Measurements from ENCODE around the gene IL17B.
"Not testable (repeated sequence)": the region's sequence is repeated elsewhere in the genome, so short reads cannot be mapped to it uniquely, and the experiment has no call there.

The IL17B gene

GRCh38 chr5:149403923-149404745 is 25.0 kb upstream of the IL17B start:
- no peak overlapping the region for H3K4me3 ChIP-seq (ENCODE audit: low read length)
- no peaks in the 10 kb centered on the region for H3K36me3 ChIP-seq (ENCODE audit: control insufficient read depth, insufficient read depth, low read length)
- H3K4me1 ChIP-seq (ENCODE audit: control insufficient read depth, insufficient read depth, low read length) = peaks cover 13% of the 10 kb centered on the region
- no peaks in the 10 kb centered on the region for H3K27me3 ChIP-seq (ENCODE audit: control insufficient read depth, insufficient read depth, low read length)
- H3K9ac ChIP-seq (ENCODE audit: low read length) = peak overlapping the region; percentile 43
- H3K9me3 ChIP-seq (ENCODE audit: control insufficient read depth, low read length) = no peaks in the 10 kb centered on the region

GRCh38 chr5:149402291-149402690 is 23.2 kb upstream of the IL17B start:
- Histone ChIP-seq H3K9me3 (ENCODE audit: control insufficient read depth, low read length) (no peaks in the 10 kb centered on the region), H3K36me3 (ENCODE audit: control insufficient read depth, insufficient read depth, low read length) (no peaks in the 10 kb centered on the region), H3K4me1 (ENCODE audit: control insufficient read depth, insufficient read depth, low read length) (peaks cover 13% of the 10 kb centered on the region), H3K27me3 (ENCODE audit: control insufficient read depth, insufficient read depth, low read length) (no peaks in the 10 kb centered on the region), H3K9ac (ENCODE audit: low read length) (no peak overlapping the region), H3K4me3 (ENCODE audit: low read length) (no peak overlapping the region)

GRCh38 chr5:149401051-149401450 is 22.0 kb upstream of the IL17B start:
- H3K27me3 ChIP-seq (ENCODE audit: control insufficient read depth, insufficient read depth, low read length) = no peaks in the 10 kb centered on the region

GRCh38 chr5:149400304-149400703 is 21.2 kb upstream of the IL17B start:
- Histone ChIP-seq H3K4me3 (ENCODE audit: low read length) (no peak overlapping the region), H3K9ac (ENCODE audit: low read length) (no peak overlapping the region), H3K9me3 (ENCODE audit: control insufficient read depth, low read length) (no peaks in the 10 kb centered on the region), H3K36me3 (ENCODE audit: control insufficient read depth, insufficient read depth, low read length) (no peaks in the 10 kb centered on the region), H3K4me1 (ENCODE audit: control insufficient read depth, insufficient read depth, low read length) (peaks cover 9% of the 10 kb centered on the region), H3K27me3 (ENCODE audit: control insufficient read depth, insufficient read depth, low read length) (no peaks in the 10 kb centered on the region)

More at GRCh38 chr5:149401051-149401450, 22.0 kb upstream of the IL17B start:
- no peak overlapping the region for H3K9ac ChIP-seq (ENCODE audit: low read length)
- H3K36me3 ChIP-seq (ENCODE audit: control insufficient read depth, insufficient read depth, low read length) = no peaks in the 10 kb centered on the region
- no peaks in the 10 kb centered on the region for H3K9me3 ChIP-seq (ENCODE audit: control insufficient read depth, low read length)
- H3K4me1 ChIP-seq (ENCODE audit: control insufficient read depth, insufficient read depth, low read length) = peaks cover 13% of the 10 kb centered on the region
- no peak overlapping the region for H3K4me3 ChIP-seq (ENCODE audit: low read length)

- peaks cover 3% of the 10 kb centered on the region for H3K4me1 ChIP-seq (ENCODE audit: control insufficient read depth, insufficient read depth, low read length)
- H3K36me3 ChIP-seq (ENCODE audit: control insufficient read depth, insufficient read depth, low read length) = no peaks in the 10 kb centered on the region
- H3K9me3 ChIP-seq (ENCODE audit: control insufficient read depth, low read length) = no peaks in the 10 kb centered on the region
- no peak overlapping the region for H3K9ac ChIP-seq (ENCODE audit: low read length)
- no peak overlapping the region for H3K4me3 ChIP-seq (ENCODE audit: low read length)
- H3K27me3 ChIP-seq (ENCODE audit: control insufficient read depth, insufficient read depth, low read length) = no peaks in the 10 kb centered on the region
Observed at GRCh38 chr5:149399775-149400174, 20.7 kb upstream of the IL17B start.

GRCh38 chr5:149398747-149399266 is 19.7 kb upstream of the IL17B start:
- not testable (repeated sequence) for H3K9me3 ChIP-seq (ENCODE audit: control insufficient read depth, low read length); H3K27me3 ChIP-seq (ENCODE audit: control insufficient read depth, insufficient read depth, low read length); H3K4me1 ChIP-seq (ENCODE audit: control insufficient read depth, insufficient read depth, low read length); H3K4me3 ChIP-seq (ENCODE audit: low read length); H3K9ac ChIP-seq (ENCODE audit: low read length); H3K36me3 ChIP-seq (ENCODE audit: control insufficient read depth, insufficient read depth, low read length)

GRCh38 chr5:149397530-149397929 is 18.4 kb upstream of the IL17B start:
- Histone ChIP-seq H3K9ac (ENCODE audit: low read length) (no peak overlapping the region), H3K36me3 (ENCODE audit: control insufficient read depth, insufficient read depth, low read length) (no peaks in the 10 kb centered on the region), H3K9me3 (ENCODE audit: control insufficient read depth, low read length) (no peaks in the 10 kb centered on the region), H3K4me1 (ENCODE audit: control insufficient read depth, insufficient read depth, low read length) (no peaks in the 10 kb centered on the region), H3K27me3 (ENCODE audit: control insufficient read depth, insufficient read depth, low read length) (no peaks in the 10 kb centered on the region), H3K4me3 (ENCODE audit: low read length) (no peak overlapping the region)

- H3K27me3 ChIP-seq (ENCODE audit: control insufficient read depth, insufficient read depth, low read length); H3K4me3 ChIP-seq (ENCODE audit: low read length); H3K9me3 ChIP-seq (ENCODE audit: control insufficient read depth, low read length); H3K36me3 ChIP-seq (ENCODE audit: control insufficient read depth, insufficient read depth, low read length); H3K4me1 ChIP-seq (ENCODE audit: control insufficient read depth, insufficient read depth, low read length); H3K9ac ChIP-seq (ENCODE audit: low read length): not testable (repeated sequence)
Observed at GRCh38 chr5:149394996-149395395, 15.9 kb upstream of the IL17B start.

GRCh38 chr5:149392718-149393117 is 13.6 kb upstream of the IL17B start:
- Histone ChIP-seq H3K4me1 (ENCODE audit: control insufficient read depth, insufficient read depth, low read length) (no peaks in the 10 kb centered on the region), H3K9ac (ENCODE audit: low read length) (no peak overlapping the region), H3K4me3 (ENCODE audit: low read length) (no peak overlapping the region), H3K27me3 (ENCODE audit: control insufficient read depth, insufficient read depth, low read length) (no peaks in the 10 kb centered on the region), H3K9me3 (ENCODE audit: control insufficient read depth, low read length) (no peaks in the 10 kb centered on the region), H3K36me3 (ENCODE audit: control insufficient read depth, insufficient read depth, low read length) (no peaks in the 10 kb centered on the region)

- Histone ChIP-seq H3K4me1 (ENCODE audit: control insufficient read depth, insufficient read depth, low read length) (no peaks in the 10 kb centered on the region), H3K36me3 (ENCODE audit: control insufficient read depth, insufficient read depth, low read length) (no peaks in the 10 kb centered on the region), H3K9me3 (ENCODE audit: control insufficient read depth, low read length) (no peaks in the 10 kb centered on the region), H3K27me3 (ENCODE audit: control insufficient read depth, insufficient read depth, low read length) (no peaks in the 10 kb centered on the region), H3K9ac (ENCODE audit: low read length) (no peak overlapping the region), H3K4me3 (ENCODE audit: low read length) (no peak overlapping the region)
Observed at GRCh38 chr5:149391524-149391923, 12.4 kb upstream of the IL17B start.

GRCh38 chr5:149391076-149391475 is 12.0 kb upstream of the IL17B start:
- not testable (repeated sequence) for H3K9me3 ChIP-seq (ENCODE audit: control insufficient read depth, low read length); H3K27me3 ChIP-seq (ENCODE audit: control insufficient read depth, insufficient read depth, low read length); H3K4me1 ChIP-seq (ENCODE audit: control insufficient read depth, insufficient read depth, low read length); H3K4me3 ChIP-seq (ENCODE audit: low read length); H3K36me3 ChIP-seq (ENCODE audit: control insufficient read depth, insufficient read depth, low read length); H3K9ac ChIP-seq (ENCODE audit: low read length)

- no peaks in the 10 kb centered on the region for H3K4me1 ChIP-seq (ENCODE audit: control insufficient read depth, insufficient read depth, low read length)
- no peak overlapping the region for H3K9ac ChIP-seq (ENCODE audit: low read length)
- H3K9me3 ChIP-seq (ENCODE audit: control insufficient read depth, low read length) = no peaks in the 10 kb centered on the region
- no peaks in the 10 kb centered on the region for H3K27me3 ChIP-seq (ENCODE audit: control insufficient read depth, insufficient read depth, low read length)
- no peak overlapping the region for H3K4me3 ChIP-seq (ENCODE audit: low read length)
- H3K36me3 ChIP-seq (ENCODE audit: control insufficient read depth, insufficient read depth, low read length) = no peaks in the 10 kb centered on the region
Observed at GRCh38 chr5:149389552-149390495, 10.7 kb upstream of the IL17B start.
